8988T (cell line): ENCODE measurements around the gene ETFRF1.

Source experiments
- DNase-seq: peaks from one replicate; pipeline ENCODE4 v3.0.0; 2011

The ETFRF1 gene, protein sequence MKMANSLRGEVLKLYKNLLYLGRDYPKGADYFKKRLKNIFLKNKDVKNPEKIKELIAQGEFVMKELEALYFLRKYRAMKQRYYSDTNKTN

DNA sequence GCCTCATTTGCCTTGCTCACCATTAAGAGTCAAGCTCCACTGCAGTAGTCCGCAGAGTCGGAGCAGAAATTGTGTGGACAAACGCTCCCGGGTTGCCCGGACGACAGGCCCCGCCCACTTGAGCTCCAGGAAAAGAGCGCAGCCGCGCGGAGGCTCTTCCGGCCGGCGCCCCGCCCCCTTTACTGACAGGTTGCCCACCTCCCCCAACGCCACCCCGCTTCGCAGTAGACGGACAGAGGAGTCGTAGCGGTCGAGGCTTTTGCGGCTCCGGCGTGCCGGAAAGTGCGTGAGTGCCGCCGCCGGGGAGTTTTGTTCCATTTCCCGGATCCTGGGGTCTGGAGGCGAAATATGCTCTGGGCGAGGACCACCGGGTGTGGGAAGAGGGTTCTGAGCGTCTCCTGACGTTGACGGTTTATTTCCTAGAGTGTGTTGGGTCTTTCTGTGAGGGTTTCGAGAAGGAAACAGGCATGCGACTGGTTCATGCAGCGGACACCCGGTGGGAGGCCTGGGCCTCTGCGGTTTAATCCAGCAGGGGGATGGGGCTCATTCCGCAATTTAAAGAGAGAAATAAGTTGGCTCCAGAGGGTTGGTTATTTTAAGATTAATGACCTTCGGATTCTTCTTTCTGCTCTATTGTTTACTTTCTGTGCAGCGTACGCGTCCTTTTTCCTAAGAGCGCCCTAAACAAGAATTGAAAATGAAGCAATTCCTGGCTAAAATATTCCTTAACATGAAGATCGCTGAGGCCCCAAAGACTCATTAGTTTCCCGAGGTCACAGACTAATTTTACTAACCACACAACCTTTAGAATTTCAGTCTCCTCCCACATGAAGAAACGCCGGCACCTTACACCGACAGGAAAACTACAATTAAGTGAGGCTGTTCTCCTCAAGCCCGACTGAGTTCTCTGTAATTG lies at the start of gene ETFRF1, which contains the start of gene DNAI7:
Gene ETFRF1 (plus strand): TSS at position 182 of the 916 bp plus-strand sequence. CDS start 8,720 bp downstream, outside the sequence.
Gene DNAI7 (minus strand): TSS at position 105 of the 916 bp plus-strand sequence. CDS start 82 bp downstream, at position 23.
- peak; percentile 34 for DNase-seq

DNA sequence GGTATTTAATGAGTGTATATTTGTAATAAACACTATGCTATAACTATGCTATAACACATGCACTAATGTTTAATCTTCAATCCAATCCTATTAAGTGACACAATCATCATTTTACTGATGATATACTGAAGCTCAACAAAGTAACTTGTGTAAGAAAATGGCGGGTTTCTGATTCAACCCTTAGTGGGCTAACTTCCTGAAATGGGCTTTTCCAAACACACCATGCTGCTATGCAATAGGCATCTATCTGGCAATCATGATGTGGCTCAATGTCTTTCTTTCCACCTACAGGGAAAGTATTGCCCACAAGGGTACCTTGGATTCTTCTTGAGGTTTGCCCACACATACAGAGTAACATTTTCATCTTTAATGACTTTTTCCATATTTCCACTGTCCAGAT lies 48.4 kb upstream of the ETFRF1 start:
- no peak for DNase-seq

DNA sequence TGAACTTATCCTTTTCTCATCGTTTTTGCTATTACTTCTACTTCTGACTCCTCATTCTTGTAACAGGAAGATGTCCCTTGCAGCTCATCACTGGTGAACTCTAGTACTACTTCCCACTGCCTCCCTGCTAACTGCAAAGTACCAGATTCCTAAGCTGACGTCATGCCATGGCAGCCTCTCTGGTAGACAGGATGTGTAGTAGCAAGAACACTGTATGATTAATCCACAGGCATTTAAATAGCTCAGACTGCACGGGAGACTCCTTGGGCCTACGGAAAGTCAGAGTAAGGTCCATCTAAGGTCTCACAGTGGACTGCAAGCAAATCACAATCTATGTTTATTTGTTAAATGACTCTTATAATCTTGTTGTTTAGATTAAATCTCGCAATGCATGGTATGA lies 43.6 kb upstream of the ETFRF1 start:
- peak; percentile 7 for DNase-seq

DNA sequence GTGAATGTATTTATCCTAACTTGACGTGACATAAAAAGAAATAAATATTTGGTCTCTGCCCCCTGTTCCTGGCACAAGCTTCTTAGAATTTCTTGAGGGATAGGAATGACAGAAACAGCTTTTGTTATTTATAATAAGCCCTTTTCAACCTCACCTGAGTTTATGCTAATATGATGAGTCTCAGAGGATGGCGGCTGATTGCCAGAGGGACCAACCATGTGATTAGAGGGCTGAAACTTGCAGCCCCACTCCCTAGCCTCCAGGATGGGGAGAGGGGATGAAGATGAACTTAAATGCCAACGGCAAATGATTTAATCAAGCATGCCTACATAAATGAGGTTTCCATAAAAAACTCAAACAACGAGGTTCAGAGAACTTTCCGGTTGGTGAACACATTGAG lies 43.0 kb upstream of the ETFRF1 start:
- DNase-seq, result no peak

GRCh38 chr12:25155022-25155576 lies 39.9 kb upstream of the ETFRF1 start:
- no peak for DNase-seq

- no peak for DNase-seq
Observed at GRCh38 chr12:25156061-25156460, 39.0 kb upstream of the ETFRF1 start.

GRCh38 chr12:25162866-25163265 lies 32.2 kb upstream of the ETFRF1 start:
- DNase-seq, result no peak

- DNase-seq, result no peak
Observed at GRCh38 chr12:25182765-25183164, 12.3 kb upstream of the ETFRF1 start.

GRCh38 chr12:25184132-25184531 lies 10.9 kb upstream of the ETFRF1 start:
- DNase-seq, result no peak

DNA sequence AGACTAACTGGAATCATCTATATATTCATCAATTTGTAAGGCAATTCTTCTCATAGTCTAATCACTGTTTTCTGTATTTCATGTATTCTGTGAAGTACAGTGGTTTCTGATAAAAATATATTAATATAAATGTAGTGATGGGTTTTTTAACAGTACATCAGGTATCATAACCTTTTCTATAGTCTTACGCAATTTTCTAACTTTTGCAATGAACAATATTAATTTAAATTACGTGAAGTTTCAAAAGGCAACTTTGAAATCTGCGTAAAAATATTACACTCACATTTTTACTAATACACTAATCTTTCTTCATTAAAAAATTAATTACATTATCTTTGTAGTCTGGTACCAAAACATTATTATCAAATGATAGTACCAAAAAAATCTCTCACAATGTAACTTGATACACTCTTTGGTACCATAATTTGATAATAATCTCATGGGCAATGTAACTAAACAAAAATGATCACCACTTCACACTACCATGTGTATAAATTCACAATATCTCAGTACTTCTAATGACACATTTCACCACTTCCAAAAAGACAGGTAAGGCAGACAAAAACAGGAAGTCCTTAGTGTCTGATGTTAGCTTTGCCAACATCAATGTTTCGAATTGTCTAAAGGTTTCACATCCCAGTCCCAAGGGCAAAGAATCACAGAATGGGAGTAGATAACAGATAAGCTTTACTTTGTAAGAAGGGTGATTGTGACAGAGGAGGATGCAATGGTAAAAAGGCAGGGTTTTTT lies 8.8 kb upstream of the ETFRF1 start:
- no peak for DNase-seq

DNA sequence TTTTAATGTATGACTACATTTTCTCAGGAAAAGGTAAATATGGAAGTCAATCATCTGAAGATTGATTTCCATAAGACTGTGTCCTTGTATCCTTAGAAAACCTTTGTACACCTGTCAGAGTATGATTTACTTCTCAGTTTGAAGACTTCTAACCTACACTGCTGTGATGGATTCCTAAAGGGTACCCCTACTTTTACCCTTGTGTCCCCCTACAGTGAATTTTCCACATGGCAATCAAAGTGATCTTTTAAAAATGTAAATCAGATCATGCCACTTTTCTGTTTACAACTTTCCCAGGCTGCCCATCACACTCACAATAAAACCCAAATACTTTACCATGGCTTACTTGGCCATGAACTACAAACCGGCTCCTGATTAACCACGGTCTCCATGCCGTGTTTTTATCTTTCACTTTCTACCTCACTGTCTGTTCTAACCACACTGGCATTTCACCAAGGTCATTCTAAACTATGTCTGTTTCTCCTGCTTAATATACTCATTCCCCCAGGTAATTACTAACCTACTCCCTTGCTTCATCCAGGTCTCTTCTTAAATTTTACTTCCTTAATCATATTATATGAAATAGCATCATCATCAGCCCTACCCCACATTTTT lies 8.1 kb upstream of the ETFRF1 start:
- no peak for DNase-seq

- no peak for DNase-seq
Observed at GRCh38 chr12:25187781-25188180, 7.3 kb upstream of the ETFRF1 start.

DNA sequence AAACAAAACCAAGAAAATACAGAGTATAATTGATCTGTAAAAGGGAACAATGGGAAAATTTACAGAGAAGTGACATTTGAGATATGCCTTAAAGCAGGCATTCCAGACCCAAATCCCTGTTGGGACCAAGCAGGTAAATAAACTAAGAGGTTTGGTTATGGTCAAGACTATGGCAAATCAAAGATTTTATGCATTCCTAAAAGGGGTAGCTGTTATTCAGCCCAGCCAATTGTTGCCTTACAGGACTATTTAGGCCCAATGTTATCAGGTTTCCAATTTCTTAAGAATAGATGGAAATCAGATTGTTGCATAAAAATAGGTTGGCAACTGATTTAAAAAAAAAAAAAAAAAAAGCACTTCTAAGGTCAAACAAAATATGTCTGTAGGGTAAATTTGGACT lies 5.4 kb upstream of the ETFRF1 start:
- no peak for DNase-seq

GRCh38 chr12:25190793-25191192 lies 4.2 kb upstream of the ETFRF1 start:
- no peak for DNase-seq

DNA sequence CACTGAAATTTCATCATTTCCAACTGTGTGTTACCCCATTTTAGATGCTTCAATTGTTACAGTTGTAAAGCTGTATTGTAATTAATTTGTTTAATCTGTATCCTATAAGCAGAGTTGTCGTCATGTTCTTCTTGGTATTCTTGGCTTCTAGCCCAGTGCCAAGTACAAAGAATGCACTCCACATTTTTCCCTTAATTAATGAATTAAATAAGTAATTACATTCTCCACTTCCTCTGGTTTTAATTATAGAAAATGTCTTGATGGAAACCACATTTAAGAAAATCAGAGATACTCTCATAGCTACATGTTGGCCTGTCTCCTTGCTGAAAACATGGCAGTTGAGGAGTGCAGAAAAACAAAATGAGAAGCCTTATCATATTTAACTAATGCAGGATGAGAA lies 823 bp upstream of the ETFRF1 start:
- DNase-seq, result no peak

DNA sequence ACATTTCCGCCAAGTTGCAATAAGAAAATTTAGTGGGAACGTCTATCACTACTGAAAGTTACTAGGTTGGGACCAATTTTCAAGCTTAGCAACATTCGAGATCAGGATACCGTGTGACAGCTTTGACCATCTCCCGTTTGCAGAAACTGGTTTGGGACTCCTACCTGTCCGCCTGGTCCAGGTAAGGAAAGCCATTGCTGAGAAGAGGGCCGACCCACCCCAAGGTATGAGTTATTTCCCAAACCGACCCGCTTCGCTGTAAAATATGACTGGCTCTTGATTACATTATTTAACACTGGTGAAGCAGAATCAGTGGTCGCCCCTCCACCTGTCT lies 348 bp upstream of the ETFRF1 start:
- DNase-seq, result no peak

GRCh38 chr12:25197608-25198007 lies 2.6 kb downstream of the ETFRF1 start:
- DNase-seq, result no peak

- no peak for DNase-seq
Observed at GRCh38 chr12:25200703-25201102, 5.7 kb downstream of the ETFRF1 start.

DNA sequence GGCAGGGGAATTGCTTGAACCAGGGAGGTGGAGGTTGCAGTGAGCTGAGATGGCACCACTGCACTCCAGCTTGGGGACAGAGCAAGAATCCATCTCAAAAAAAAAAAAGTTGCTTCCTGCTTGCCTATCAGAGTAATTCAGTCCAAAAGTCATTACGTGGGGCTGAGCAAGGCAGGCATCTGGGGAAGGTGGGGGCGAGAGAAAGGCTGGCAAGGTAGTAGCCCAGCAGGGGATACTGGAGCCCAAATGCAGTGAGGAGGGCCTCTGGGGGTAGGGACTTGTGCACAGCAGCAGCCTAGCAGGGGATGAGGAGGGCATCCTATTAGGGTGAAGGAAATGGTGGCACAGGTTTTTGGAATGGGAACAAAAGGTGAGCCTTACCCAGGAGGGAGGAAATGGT lies 7.1 kb downstream of the ETFRF1 start:
- no peak for DNase-seq

GRCh38 chr12:25207411-25207810 lies 12.4 kb downstream of the ETFRF1 start:
- DNase-seq, result no peak

DNA sequence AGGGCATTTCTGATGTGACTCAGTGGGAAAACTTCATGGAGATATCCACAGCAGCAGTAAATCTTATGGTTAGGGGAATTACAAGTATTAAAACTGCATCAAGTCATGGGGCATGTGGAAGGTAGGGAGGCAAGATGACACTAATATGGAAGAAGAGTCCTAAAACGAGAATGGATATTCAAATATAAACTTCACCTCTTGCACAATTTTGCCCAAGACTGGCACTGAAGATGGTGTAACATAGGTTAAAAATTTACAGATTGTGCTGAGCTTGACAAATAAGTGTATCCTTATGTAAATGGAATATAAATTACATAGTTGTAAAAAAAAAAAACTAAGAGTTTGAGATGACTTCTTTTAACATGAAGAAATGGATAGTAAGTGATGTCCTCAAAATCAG lies 12.8 kb downstream of the ETFRF1 start:
- no peak for DNase-seq

DNA sequence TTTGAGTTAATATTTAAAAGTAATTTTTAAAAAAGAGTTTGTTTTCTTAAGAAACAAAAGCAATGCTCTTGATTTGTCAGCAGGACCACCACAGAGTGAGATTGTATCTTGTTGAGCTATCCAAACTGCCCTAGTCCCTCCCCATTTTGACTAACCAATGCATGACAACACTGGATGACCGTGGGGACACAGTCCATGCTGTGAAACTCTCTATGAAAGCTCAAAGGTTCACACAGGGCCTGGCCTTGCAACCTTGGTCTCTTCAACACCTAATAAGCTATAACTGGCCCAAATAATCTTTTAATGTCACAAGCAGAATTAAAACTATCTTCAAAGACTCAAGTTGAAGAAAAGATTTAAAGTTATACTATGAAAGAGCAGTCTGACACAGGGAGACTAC lies 13.5 kb downstream of the ETFRF1 start:
- no peak for DNase-seq

DNA sequence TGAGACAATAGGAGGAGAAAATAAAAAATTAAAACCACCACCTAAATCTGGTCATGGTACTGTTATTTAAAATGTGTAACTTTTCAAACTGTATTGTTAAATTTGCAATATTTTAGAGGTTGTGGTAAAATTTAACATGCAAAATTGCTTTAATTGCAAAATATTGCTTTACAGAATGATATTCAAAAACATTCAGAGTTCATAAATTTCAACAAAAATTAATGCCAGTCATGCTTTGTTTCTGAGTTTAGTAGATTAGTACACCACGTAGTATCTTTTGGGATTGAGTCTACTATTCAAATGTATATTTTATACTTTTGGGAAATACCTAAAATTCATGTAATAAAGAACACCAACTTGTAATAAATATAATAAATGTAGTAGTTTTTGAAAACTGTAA lies 18.3 kb downstream of the ETFRF1 start:
- no peak for DNase-seq
